ENCODE measurements around the gene ZKSCAN7.

DNA sequence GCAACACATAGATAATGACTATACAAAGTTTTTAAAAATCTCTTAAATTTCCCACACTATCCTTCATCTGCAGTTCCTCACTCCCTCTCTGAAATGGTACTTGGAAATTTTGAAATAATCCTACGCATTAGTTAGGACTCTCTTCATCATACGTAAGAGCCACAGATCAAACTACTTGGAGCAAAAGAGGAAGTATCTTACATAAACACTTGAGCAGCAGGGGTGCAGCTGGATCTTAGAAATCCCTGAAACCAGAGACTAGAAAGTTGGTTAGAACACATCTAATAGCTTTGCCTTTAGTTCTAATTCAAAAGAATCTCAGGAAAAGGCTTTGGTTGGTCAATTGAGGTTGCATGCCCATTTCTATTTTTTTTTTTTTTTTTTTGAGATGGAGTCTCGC is 38.8 kb upstream of the ZKSCAN7 start:
- TF ChIP-seq, protein P1, sequence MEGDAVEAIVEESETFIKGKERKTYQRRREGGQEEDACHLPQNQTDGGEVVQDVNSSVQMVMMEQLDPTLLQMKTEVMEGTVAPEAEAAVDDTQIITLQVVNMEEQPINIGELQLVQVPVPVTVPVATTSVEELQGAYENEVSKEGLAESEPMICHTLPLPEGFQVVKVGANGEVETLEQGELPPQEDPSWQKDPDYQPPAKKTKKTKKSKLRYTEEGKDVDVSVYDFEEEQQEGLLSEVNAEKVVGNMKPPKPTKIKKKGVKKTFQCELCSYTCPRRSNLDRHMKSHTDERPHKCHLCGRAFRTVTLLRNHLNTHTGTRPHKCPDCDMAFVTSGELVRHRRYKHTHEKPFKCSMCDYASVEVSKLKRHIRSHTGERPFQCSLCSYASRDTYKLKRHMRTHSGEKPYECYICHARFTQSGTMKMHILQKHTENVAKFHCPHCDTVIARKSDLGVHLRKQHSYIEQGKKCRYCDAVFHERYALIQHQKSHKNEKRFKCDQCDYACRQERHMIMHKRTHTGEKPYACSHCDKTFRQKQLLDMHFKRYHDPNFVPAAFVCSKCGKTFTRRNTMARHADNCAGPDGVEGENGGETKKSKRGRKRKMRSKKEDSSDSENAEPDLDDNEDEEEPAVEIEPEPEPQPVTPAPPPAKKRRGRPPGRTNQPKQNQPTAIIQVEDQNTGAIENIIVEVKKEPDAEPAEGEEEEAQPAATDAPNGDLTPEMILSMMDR (conservative IDR thresholded peaks at IDR 0.05; ENCODE audit: low read length) = no peak
- no peak for TF ChIP-seq EZH2phosphoT487 (IDR thresholded peaks at IDR 0.05; ENCODE audit: borderline replicate concordance)
